Subcutaneous adipose tissue (tissue), 4 donors: ENCODE results near the gene TBCD. TPM values are rescaled to one million over a fixed set of nuclear protein-coding genes. Genes with fewer than 3 reads are reported as not detected.

ENCODE experiments used
- total RNA-seq, 4 donors: library from RNA; depleted of rRNA; stranded (reverse); fragments of >200 nt; gene quantifications; one replicate each; pipeline ENCODE4 v1.1.0, GENCODE V29; 2016
- TF ChIP-seq, protein P1 (sequence below): fragments of 450-650 bp; IDR thresholded peaks from one replicate; pipeline ENCODE4 v1.5.1; 2016; ENCODE audit warnings: low read depth, mild to moderate bottlenecking, control low read depth, antibody characterized with exemption, moderate library complexity

TBCD gene
- total RNA-seq, 4 donors from 2014 or later, result 36.5 to 103 (median 54.7) TPM

GRCh38 chr17:82970818-82971590 lies 219.1 kb downstream of the TBCD start:
- TF ChIP-seq, protein P1, sequence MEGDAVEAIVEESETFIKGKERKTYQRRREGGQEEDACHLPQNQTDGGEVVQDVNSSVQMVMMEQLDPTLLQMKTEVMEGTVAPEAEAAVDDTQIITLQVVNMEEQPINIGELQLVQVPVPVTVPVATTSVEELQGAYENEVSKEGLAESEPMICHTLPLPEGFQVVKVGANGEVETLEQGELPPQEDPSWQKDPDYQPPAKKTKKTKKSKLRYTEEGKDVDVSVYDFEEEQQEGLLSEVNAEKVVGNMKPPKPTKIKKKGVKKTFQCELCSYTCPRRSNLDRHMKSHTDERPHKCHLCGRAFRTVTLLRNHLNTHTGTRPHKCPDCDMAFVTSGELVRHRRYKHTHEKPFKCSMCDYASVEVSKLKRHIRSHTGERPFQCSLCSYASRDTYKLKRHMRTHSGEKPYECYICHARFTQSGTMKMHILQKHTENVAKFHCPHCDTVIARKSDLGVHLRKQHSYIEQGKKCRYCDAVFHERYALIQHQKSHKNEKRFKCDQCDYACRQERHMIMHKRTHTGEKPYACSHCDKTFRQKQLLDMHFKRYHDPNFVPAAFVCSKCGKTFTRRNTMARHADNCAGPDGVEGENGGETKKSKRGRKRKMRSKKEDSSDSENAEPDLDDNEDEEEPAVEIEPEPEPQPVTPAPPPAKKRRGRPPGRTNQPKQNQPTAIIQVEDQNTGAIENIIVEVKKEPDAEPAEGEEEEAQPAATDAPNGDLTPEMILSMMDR, result no peak

DNA sequence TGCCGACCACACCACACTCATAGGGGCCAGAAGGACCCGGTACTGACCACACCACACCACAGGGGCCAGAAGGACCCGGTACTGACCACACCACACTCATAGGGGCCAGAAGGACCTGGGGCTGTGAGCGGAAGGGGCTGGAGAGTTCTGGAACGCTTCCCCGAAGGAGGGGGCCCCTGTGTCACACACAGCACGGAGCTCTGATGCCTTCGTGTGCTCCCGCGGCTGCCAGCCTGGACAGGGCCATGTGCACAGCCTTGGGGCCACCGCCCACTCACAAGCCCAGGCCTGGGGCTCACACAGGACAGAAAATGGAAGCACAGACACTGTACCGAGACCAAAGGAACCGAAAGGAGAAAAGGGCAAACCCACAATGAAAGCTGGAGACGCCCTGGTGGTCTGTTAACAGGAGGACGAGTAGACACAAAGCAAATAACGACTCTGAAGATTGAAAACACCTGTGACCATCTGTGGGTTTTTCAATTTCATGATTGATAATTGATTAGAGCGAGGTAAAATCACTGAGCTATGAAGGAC lies 221.0 kb downstream of the TBCD start:
- TF ChIP-seq, protein P1, result no peak

DNA sequence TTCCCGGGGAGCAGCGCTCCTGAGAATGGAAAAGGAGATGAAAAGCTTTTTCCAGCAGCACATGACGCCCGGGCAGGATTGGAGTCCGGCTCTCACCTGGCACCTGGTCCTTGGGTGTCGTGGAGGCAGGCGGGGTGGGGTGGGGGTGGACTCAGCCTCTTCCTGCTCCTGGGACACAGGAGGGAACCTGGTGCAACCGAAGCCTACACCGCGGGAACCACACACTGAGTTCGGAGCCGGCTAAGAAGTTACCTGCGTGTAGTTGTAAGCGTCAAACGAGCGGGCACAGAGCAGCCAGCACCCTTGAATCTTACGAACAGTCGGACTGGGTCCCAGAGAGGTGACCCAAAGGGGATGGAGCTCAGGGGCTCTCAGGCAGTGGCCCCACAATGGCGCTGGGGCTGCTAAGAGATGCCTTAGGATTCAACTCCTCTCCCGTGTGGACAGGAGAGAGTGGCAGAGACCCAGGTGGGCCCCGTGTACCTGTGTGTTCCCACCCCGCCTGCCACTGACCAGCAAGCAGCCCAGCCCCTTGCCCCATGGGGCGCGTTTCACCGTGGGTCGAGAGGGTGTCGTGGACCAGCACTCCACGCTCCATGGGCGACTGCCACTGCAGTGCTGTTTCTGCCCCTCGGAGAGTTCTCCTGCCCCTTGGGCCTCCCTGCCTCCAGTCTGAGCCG lies 221.7 kb downstream of the TBCD start:
- TF ChIP-seq, protein P1, result no peak

- TF ChIP-seq, protein P1, result no peak
These were observed 222.5 kb downstream of the TBCD start for GRCh38 chr17:82974136-82974952.

GRCh38 chr17:82976982-82977488 lies 225.2 kb downstream of the TBCD start:
- TF ChIP-seq, protein P1, result no peak

DNA sequence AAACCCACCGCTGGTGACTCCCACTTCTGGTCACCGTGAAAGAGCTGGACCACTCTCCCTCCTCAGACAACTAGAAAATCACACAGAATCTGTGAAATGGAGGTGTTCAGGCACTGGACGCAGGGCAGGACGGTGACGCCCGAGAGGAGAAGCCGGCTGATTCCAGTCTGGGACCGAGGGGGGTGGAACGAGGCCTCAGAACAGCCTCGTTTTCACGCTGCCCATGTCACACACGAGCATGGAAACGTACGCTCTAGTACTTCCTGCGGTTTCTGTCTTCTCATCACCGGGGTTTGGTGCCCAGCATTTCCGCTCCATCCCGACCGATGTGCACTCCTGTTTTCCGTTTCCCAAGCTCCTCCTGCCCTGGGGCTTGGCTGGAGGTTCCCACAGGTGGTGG lies 225.7 kb downstream of the TBCD start:
- TF ChIP-seq, protein P1, result no peak
